IPS-18c (cell line): ENCODE measurements around the gene KIRREL3.

Source experiments
- H3K4me3 ChIP-seq: 2 replicates; pipeline ENCODE4 v1.7.0; 2013; ENCODE audit warnings: low read depth, mild to moderate bottlenecking, low read length, moderate library complexity; ENCODE audit not compliant: insufficient read depth
- H3K9me3 ChIP-seq: one replicate; pipeline ENCODE4 v1.6.1; 2013; ENCODE audit warnings: mild to moderate bottlenecking, low read length, moderate library complexity; ENCODE audit not compliant: control insufficient read depth, insufficient read depth

The KIRREL3 gene

DNA sequence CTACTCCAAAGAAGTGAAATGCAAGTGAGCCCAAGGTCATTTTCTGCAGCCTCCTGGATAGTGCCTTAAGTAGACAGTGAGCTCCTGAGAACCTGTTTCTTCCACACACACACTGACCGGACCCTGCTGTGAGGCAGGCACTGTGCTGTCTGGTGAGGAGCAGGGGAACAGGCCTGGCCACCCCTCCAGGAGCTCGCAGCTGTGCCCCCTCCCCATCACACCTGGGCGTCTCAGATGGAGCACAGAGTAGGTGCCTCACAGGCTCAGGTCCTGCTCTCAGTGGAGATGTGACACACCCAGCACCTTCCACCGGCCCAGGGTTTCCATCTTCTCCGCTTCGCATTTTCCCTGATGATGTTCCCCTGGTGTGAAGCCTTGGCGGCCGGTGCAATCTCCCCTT is 470.2 kb downstream of the KIRREL3 start:
- H3K9me3 ChIP-seq, result no peaks in the 10 kb centered on the region
- no peak overlapping the region for H3K4me3 ChIP-seq

DNA sequence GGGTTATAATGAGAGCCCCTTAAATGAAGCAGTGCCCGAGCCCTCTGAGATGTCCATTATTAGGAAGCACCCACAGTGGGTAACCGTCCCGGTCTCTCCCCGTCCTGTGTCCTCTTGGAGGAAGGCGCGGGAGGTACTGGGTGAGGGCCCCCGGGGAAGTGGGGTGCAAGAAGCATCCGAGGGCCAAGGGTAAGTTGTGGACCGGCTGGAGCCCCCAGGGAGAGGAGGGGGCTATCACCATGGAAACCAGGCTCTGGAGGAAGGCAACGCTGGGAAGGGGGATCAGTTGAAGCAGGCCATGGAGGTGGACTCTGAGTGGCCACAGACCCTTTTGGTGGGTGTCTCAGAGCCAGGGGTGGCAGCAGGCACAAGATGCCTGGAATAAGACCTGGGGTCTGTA is 471.5 kb downstream of the KIRREL3 start:
- Histone ChIP-seq H3K9me3 (no peaks in the 10 kb centered on the region), H3K4me3 (no peak overlapping the region)

DNA sequence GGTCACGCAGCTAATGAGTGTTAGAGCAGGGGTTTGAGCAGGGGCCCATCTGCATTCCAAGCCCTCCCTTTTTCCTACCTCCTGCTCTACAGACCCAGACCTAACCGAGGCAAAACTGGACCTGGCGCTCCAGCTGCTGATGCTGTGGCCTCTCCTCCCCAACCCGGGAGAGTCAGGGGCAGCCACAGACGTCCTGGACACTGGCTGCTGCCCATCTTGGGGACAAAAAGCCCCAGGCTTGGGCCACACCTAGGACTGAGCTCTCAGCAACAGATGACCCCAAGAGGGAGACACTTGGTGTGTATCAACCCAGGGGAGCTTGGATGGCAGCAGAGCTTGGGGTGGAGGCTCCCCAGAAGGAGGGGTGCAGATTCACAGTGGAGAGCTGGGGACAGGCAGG is 472.5 kb downstream of the KIRREL3 start:
- Histone ChIP-seq H3K4me3 (no peak overlapping the region), H3K9me3 (no peaks in the 10 kb centered on the region)

DNA sequence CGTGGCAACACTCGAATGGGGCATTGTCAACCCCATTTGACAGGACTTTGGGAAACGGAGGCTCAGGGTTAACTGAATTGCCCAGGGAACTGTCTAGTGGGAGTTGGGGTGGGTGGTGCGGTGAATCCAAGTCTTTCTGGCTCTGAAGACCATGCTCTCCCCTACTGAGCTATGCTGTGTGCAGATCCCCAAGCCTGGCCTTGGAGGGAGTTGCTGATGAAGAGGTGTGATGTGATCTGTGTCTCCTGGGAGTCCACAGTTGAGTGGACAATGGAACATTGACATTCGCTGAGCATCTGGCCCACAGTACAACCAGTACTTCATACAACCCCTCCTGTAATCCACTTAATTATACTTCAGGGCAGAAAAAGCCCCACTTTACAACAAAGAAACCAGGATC is 472.9 kb downstream of the KIRREL3 start:
- H3K4me3 ChIP-seq, result no peak overlapping the region
- no peaks in the 10 kb centered on the region for H3K9me3 ChIP-seq

DNA sequence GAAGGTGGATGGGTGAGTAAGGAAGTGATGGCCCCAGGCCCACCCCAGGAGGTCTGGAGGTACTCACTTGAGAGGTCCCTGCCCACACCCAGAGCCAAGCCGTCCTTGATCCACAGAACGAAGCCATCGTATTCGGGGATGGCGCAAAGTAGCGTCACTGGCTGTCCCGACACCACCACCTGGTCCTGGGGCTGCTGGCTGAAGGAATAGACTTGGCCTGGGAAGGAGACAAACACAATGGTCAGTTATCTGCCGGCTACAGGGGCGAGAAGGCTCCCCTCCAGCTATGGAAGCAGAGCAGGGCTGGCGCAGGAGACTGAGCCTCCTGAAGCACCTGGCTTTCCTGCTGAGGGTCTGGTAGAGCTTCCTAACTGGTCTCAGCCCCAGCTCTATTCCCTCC is 474.1 kb downstream of the KIRREL3 start:
- Histone ChIP-seq H3K9me3 (no peaks in the 10 kb centered on the region), H3K4me3 (no peak overlapping the region)

DNA sequence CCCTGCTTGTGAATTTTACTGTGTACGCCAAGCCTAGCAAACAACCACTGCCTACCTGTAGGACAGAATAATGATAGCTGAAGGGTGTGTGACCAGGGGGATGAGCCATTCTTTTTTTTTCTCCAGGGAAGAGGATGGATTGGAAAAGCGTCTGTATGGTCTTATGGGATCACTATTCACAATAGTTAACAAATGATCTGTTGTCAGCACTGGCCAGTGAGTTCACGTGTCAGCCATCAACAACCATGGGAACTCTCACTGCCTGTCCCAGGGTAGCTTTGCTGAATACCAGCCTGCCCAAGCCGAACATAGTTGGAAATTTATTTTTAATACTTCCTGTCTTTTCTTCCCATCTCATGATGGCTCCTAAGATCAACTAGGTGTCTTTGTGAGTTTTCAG is 474.9 kb downstream of the KIRREL3 start:
- H3K4me3 ChIP-seq, result no peak overlapping the region
- no peaks in the 10 kb centered on the region for H3K9me3 ChIP-seq

DNA sequence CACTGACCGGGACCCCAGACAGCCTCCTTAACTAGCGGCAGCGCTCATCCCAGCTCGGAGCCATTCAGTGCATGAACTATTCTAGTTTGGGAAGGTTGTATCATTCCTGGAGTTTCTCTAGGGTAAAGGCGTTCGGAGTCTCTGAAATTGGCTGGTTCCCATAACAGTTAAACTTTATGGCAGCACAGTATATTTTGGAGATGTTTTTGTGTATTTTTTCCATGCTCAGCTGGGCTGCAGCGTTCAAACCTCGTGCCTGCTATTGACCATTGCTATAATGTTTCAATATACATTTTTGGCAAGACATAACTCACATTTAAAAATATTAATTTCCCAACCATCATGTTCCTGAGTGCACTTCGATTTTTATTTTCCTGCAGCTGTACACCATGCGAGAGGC is 475.4 kb downstream of the KIRREL3 start:
- H3K4me3 ChIP-seq, result no peak overlapping the region
- H3K9me3 ChIP-seq, result no peaks in the 10 kb centered on the region

DNA sequence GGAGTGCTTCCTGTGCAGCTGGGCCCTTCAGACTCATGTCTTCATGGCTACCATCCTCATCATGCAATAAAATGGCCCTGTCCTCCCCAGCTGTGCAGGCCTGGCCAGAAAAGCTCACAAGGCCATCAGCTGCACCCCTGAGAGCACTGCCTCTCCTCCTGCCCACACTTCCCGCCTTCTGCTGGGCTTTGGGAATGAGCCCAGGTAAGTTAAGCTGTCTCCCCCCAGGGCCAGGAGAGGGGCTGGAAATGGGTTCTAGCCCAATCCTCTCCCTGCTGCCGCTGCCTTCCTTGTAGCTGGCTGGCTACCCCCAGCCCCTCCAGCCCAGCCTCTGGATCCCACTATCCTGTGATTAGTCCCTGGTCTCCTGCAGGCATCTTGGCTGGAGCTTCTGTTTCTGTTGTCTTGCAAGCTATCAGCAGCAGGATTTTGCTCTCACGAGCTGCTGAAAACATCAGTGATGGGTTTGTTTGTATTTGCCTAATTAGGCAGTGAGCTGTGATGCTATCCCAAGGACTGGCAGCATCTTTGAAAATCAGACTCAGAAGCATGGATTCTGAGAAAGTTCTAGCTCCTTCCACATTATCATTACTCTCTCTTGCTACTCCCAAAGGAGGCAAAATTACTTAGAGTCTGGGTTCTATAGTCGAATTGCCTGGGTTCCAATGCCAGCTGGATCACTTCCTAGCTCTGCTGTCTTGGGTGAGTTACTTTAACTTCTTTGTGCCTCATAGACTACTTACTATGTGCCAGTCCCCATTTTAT is 476.9 kb downstream of the KIRREL3 start:
- H3K4me3 ChIP-seq, result no peak overlapping the region
- no peaks in the 10 kb centered on the region for H3K9me3 ChIP-seq

DNA sequence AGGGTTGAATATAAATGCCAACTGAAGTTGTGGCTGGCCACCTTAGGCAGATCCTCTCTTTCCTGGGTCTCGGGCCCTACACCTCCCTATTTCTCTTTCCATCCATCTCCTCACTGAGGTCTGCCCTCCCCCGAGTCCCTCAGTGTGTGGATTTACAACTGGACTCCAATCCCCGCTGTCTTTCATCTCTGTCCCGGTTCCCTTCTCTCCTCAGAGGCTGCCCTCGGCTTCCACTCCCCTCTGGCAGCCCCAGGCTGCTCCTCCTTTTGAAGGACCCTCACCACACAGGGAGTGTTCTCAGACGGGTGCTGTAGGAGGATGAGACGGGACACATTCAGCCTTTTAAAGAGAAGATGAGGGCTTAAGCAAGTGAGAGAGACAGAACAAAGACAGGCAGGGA is 478.0 kb downstream of the KIRREL3 start:
- no peaks in the 10 kb centered on the region for H3K9me3 ChIP-seq
- H3K4me3 ChIP-seq, result no peak overlapping the region

DNA sequence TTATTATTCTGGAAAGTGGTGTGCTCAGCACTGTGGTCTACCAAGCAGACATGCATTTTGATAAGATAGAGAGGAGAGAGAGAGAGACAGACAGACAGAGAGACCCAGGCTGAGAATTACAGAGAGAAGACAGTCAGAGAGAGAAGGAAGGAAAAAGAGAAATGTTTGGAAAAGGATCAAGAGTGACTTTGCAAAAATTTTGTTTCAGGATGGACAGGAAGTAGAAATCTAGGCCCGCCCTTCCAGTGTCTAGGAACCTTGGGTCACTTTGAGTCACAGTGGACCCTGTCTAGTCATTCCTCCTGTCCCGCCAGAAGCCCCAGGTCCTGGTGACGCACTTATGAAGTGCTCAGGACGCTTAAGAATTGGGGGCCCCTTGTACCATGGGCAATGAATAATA is 478.4 kb downstream of the KIRREL3 start:
- Histone ChIP-seq H3K9me3 (no peaks in the 10 kb centered on the region), H3K4me3 (no peak overlapping the region)

DNA sequence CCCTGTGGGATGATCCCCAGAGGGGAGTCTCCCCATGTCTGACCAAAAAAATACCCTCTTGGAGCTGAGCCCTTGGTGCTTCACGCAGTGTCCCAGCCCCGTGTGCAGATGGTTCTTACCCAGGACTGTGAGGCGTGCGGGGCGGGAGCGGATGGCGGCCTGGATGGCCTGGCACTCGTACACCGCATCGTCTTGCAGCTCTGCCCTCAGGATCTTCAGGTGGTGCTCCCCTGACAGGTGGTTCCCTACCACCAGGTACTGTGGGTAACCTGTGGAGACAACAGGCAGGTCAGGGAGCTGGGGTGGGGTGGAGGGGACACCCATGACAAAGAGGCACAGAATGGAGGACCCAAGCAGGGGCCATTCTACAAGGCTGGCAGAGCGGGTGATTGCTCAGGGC is 479.4 kb downstream of the KIRREL3 start:
- H3K4me3 ChIP-seq, result no peak overlapping the region

DNA sequence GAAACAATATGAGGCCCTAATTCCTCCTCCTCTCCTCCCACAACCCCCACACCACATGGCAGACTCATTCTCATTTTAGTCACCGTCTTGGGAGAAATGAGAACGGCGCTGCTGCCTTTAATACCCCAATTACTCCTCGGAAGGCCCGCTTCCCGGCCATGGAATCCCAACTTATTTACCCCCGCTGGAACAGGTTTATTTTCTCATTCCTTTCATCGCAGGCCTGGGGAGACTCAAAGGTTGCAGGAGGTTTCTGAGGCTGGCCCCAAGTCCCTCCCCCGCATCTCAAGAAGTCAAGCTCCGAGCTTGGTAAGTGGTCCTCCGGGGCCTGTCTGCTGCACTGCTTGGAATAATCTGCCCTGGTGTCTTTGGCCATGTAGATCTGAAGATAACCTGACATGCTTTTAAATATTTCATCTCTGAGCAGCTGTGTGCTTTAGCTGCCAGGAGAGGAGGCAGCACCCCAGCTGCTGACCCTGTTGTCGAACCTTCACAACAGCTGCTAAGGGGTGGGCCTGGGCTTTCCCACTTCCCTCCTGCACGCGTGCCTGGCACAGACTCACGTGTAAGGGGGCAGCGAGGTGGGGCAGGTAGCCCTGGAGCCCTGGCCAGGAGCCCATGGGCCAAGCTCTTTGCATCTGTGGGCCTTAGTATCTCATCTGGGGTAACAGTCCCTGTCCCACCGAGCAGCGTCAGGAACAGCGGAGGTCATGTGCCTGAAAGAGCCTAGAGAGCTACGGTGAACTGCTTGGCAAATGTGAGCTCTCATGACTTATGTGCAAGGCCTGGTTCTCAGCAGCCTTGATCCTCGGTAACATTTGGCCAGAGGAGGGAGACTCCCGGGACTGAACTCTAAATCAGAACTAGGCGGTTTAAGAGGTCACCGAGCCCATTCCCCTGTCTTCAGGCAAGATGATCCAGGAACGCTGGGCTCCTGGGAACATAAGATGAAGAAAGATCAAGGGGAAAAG is 480.5 kb downstream of the KIRREL3 start:
- Histone ChIP-seq H3K4me3 (no peak overlapping the region), H3K9me3 (no peaks in the 10 kb centered on the region)

More for the DNA sequence above, 479.4 kb downstream of the KIRREL3 start:
- H3K9me3 ChIP-seq, result no peaks in the 10 kb centered on the region

DNA sequence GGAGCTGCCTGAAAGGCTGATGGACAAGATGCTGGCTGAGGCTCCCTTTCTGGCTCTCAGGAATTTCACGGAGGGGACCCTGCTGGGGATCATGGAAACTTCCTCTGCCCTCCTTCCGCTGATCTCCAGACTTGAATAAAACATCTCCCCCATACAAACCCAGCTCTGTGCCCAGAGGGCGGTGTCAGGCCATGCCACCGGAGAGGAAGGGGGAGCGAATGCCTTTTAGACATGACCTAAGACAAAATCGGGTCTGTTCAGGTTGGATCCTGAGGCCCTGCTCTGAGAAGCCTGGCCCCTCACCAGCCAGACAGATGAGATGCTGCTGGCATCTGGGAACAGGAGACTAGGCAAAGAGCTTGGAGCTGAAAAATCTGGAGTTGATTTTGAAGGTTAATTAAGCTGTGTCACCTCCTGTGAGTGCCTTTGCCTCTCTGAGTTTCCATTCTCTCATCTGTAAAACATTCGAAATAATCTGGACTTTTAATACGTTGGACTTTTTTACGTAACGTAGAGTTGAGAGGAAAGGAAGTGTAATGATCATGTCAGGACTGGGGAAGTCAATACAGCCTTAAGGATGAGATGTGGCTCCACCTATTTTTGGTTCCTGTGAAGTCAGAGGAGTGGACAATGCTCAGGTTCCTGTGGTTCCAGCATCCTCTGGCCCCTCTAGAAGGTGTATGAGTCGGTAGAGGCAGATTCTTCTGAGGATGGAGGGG is 481.4 kb downstream of the KIRREL3 start:
- Histone ChIP-seq H3K9me3 (no peaks in the 10 kb centered on the region), H3K4me3 (no peak overlapping the region)

DNA sequence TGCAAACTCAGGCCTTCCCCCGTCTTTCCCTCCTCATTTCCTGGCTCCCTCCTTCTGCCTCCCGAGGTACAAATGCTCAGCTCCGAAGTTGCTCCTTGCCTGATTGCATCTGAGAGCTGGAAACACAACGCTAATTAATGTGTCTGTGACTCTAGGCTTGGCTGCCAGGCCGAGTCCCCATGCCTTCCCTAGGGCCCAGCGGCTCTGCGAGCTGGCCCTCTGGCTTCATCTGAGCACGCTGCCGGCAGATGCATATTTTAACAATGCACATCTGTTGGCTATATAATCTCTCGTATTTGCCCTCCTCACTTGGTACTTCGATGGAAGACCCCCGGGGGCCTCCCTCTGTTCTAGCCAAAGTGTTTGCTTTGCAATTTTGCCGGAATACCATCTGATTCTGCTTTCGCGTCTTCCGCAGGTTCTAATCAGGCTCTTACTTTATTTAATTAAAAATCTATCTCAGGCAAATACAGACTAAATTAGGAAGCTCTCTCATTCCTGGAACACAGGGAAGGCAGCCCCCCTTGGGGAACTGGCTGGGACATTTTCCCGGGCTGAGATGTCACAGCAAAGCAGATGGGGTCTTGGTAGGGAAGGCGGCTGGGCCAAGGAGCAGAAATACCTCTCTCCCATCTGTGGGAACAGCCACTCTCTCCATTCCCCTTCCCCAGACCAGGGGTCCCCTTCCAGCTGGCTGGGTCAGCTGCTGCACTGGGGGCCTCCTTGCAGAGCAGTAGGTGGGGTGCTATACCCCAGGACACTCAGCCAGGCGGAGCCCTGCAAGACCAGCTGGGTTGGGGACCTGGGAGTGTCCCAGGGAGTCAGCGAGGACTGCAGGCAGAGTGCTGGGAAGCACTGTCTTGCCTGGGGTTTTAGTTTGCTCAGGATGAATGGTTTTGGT is 482.2 kb downstream of the KIRREL3 start:
- Histone ChIP-seq H3K9me3 (no peaks in the 10 kb centered on the region), H3K4me3 (no peak overlapping the region)

DNA sequence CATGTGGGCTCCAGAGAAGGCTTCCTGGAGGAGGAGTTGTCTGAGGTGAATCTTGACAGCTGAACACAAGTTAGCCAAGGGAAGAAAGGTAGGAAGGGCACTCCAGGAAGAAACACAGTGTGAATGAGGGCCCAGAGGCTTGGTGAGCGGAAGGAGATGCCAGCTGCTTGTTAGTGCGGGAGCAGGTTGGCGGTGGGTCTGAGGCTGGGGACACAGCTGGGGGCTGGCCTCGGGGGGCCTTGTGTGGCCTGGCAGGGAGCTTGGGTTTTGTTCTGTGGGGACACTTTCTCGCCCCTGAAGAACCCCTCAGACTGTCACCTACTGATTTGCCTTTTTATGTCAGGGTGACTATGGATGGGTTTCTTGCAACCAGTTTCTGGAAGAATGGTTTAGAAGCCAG is 485.1 kb downstream of the KIRREL3 start:
- Histone ChIP-seq H3K4me3 (no peak overlapping the region), H3K9me3 (no peaks in the 10 kb centered on the region)

DNA sequence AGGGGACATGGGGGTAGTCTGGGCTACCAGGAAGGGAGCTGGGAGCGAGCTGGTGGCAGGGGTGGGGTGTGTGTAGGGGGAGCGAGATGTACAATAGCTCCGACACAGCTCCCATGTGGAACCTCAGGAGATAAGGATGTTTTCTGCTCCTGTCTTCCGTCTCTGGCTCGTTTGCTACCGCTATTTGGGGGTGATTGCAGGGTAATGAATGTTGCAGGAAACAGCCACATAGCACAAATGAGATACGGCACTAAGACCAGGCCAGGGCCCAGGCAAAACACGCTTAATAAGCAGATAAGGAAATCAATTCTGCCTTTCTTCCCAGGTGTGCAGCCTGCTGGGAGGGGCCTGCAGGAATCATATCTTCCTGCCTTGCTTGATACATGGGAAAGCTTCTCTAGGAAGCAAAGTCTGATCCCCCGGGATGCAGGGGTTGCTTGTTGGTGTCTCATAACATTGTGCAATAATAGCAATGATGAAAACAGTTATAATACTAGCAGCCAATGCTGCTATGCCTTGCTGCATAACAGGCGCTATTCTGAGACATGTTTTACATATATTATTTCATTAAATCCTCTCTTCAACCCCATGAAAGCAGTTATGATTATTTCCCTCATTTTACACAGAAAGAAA is 486.4 kb downstream of the KIRREL3 start:
- H3K4me3 ChIP-seq, result no peak overlapping the region
- H3K9me3 ChIP-seq, result no peaks in the 10 kb centered on the region
